HG02852 (cell line): ENCODE measurements around the gene CAPN12.
"Not testable (repeated sequence)": the region's sequence is repeated elsewhere in the genome, so short reads cannot be mapped to it uniquely, and the experiment has no call there.

ENCODE experiments used
- ATAC-seq: cut with Tn5 transposase; IDR thresholded peaks from one replicate; pipeline ENCODE4 v1.9.1; 2021; ENCODE audit warnings: mild to moderate bottlenecking, moderate library complexity; ENCODE audit not compliant: unreplicated experiment

The CAPN12 gene, protein sequence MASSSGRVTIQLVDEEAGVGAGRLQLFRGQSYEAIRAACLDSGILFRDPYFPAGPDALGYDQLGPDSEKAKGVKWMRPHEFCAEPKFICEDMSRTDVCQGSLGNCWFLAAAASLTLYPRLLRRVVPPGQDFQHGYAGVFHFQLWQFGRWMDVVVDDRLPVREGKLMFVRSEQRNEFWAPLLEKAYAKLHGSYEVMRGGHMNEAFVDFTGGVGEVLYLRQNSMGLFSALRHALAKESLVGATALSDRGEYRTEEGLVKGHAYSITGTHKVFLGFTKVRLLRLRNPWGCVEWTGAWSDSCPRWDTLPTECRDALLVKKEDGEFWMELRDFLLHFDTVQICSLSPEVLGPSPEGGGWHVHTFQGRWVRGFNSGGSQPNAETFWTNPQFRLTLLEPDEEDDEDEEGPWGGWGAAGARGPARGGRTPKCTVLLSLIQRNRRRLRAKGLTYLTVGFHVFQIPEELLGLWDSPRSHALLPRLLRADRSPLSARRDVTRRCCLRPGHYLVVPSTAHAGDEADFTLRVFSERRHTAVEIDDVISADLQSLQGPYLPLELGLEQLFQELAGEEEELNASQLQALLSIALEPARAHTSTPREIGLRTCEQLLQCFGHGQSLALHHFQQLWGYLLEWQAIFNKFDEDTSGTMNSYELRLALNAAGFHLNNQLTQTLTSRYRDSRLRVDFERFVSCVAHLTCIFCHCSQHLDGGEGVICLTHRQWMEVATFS

DNA sequence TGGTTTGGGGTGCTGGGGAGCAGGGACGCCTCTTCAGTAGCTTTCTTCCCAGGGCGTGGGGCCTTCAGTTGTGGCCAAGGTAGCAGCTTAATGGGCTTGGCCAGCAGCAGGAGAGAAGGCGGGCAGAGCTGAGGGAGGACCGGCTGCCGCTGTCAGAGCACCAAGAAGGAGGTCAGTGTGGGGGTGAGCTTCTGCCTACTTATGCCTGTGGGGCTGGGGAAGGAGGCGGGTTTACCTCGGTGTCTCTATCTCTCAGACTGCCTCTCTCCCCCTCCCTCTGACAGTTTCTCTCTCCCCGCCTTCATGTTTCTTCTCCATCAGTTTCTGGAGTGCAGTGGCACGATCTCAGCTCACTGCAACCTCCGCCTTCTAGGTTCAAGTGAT is at the start of gene CAPN12:
Gene CAPN12 (minus strand): TSS at position 177 of the 384 bp plus-strand sequence. CDS start 309 bp downstream, outside the sequence.
- ATAC-seq, result no peak

DNA sequence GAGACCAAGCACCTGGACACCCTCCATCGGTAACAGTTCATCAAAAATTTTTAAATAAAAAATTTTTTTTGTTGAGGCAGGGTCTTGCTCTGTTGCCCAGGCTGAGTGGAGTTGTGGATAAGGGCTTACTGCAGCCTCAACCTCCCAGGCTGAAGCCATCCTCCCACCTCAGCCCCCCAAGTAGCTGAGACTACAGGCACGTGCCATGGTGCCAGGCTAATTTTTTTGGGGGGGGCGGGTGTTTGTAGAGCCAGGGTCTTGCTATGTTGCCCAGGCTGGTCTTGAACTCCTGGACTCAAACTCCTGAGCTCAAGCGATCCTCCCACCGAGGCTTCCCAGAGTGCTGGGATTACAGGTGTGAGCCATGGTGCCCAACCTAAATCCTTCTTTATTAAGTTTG is 49.4 kb upstream of the CAPN12 start:
- ATAC-seq, result no peak

DNA sequence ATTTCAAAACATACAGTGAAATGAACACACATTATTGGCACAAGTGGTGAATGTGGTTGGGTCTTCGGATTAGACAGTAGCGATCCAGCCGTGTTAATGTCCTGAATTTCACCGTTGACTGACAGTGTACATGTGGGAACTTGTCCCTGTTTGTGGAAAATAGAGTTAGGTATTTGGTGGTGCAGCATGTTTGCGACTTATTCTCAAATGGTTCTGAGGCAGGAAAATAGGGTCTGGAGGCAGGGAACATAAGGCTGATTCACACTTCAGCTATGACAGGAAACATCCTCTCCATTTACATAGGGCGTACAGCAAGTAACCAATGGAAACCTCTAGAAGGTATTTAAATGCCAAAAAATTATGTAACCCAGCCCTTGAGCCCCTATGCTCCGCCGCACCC is 48.9 kb upstream of the CAPN12 start:
- no peak for ATAC-seq

DNA sequence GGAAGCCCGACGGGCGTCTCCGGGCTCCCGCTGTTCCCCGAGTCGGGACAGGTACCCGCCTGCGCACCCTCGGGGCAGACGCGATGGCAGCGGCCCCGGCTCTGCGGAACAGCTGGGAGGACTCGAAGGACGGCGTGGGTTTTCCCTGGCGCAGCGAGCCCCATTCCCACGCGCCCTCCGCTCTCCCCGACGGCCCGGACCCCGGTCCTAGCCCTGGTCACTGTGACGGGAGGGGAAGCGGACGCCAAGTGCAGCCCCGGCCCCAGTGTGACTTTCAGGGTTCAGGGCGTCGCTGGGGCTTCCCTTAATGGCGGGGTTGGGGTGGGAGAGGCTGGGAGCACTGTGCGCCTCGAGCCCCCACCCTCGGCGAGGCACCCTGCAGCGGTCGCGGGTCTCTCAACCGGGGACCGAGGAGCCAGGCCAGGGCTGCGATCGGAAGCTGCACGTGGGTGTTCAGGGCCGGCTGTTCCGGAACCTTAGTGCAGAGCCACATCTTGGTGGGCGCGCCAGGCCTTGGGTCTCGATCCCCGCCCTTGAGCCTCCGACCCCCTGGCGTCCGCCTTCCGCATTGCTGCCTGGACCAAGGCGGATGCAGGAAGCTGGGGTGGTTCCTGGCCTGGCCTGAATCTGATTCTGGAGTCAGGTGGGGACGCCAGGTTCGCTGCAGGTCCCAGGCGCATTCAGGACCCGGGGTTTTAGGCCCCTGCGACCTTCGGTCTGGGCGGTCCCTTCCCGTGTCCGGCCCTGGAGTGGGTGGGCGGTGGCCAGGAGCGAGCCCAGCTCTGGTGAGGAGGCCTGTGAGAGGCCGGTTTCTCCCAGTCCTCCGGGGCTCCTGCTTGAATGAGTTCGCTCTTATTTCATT is 48.2 kb upstream of the CAPN12 start:
- ATAC-seq, result no peak

DNA sequence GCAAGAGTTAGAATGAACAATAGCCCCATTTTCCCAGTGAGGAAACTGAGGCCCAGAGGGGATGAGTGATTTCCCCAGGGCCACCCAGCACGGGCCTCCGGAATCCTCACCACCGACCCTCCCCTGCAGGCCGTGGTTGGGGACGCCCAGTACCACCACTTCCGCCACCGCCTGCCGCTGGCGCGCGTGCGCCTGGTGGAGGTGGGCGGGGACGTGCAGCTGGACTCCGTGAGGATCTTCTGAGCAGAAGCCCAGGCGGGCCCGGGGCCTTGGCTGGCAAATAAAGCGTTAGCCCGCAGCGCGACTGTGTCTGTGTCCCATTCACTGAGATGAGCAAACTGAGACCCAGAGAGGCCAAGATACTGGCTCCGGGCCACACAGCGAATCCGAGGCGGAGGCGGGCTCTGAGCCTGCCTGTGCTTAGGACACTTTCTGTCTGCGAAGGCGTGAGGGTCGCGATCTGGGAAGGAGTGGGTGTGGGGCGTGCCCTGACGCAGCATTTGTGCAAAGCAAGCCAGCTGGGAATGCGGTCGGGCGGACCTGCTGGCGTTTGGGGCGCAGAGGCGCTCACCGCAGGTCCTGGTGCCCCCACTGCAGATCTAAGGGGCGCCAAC is 47.3 kb upstream of the CAPN12 start:
- peak; percentile 44 for ATAC-seq

DNA sequence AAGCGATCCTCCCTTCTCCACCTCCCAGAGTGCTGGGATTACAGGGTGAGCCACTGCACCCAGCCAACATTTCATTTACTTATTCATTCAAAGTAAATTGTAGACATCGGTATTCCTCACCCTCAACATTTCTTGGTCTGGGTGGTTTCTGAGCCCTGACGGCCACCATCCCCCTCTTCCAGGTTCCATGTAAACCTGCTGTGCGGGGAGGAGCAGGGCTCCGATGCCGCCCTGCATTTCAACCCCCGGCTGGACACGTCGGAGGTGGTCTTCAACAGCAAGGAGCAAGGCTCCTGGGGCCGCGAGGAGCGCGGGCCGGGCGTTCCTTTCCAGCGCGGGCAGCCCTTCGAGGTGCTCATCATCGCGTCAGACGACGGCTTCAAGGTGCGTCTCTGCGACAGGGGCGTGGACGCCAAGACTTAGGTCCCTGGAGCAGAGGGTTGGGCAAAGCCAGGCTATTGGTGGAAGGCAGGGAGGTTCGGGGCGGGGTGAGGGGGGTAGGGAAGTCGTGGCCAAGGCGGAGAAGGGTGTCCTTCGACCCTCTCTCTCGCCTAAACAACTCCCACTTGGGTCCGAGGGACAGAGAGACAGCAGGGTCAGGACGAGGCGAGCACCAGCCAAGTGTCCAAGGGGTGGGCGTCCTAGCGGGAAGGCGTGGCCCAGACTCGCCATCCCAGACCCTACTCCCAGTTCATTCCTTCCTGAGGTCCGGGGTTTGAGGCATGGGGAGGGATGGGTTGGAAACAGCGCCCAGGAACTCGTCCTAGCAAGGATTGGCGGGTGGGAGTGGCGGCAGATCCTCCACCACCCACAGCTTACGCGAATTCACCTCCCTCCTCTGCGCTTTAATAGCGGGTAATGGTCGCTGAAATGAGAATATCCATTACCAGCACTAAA is 46.5 kb upstream of the CAPN12 start:
- not testable (repeated sequence) for ATAC-seq

DNA sequence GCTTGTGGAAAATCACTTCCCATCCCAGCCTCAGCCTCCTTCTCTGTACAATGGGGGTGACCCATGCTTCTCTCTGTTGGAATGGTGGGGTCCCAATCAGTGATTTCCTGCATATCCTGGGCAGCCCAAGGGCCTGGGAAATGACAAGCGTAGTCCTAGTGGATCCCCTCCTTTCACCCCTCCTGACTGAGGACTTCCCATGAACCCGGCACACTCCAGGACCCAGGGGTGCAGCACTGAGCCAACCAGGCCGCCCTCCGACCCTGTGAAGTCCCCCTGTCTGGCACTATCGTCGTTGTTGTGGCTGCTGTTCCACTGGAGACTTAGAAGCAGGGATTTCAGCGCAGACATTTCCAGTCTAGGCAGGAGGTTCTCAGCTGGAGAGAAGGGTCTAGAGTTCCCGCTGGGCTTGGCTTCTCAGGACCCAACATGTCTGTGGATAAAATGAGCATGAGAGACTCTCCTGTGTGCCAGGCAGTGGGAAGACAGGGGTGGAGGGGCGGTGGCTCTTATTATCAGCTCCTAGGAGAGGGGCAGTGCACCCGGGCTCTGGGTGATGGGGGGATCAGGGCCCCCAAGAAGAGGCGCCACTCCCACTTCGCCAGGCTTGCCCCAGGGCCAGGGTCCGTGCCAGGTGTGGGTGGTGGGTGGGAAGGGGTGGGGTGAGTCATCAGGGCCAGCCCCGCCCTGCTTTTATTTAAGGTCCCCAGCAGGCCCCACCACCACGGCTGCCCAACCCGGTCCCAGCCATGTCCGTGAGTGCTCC is 44.4 kb upstream of the CAPN12 start, which contains the start of gene LGALS7B:
Gene LGALS7B (plus strand): TSS at position 723 of the 766 bp plus-strand sequence. CDS start 27 bp downstream, at position 750.
- no peak for ATAC-seq

DNA sequence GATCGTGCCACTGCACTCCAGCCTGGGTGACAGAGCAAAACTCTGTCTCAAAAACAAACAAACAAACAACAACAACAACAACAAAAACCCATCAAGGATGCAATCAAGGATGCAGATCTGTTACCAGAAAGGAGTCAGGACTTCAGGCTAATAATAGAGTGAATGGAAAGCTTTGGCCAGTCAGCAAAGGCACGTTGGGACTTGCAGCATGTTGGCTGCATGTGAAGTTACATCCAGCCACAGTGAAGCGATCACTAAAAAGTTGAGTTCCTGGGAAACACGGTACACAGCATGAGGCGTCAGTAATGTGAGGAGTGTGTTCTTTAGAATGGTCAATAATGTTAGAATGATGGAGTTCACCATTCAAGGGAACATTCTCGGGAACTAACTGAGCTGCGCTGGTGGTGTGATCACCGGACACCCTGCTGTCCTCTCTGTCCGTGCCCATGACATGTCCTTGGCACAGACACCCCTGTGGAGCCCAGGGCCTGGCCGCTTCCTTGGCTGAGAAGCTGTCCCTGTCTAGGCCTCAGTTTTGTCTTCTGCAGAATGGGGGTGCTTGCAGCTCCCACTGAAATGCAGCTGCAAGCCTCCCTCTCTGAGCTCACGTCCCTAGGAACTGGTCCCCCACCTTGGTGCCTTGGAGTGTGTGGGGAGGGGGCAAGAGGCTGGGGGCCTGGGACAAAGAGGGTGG is 42.4 kb upstream of the CAPN12 start:
- no peak for ATAC-seq

DNA sequence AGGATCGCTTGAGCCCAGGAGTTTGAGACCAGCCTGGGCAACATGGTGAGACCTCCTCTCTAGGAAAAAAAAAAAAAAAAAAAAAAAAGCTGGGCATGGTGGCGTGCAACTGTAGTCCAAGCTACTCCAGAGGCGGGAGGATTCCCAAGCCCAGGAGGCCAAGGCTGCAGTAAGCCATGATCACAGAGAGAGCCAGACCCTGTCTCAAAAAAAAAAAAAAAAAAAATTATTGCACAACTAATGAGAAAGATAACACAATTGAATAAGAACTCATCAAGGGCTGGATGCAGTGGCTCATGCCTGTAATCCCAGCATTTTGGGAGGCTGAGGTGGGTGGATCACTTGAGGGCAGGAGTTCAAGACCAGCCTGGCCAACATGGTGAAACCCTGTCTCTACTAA is 41.8 kb upstream of the CAPN12 start:
- ATAC-seq, result not testable (repeated sequence)

DNA sequence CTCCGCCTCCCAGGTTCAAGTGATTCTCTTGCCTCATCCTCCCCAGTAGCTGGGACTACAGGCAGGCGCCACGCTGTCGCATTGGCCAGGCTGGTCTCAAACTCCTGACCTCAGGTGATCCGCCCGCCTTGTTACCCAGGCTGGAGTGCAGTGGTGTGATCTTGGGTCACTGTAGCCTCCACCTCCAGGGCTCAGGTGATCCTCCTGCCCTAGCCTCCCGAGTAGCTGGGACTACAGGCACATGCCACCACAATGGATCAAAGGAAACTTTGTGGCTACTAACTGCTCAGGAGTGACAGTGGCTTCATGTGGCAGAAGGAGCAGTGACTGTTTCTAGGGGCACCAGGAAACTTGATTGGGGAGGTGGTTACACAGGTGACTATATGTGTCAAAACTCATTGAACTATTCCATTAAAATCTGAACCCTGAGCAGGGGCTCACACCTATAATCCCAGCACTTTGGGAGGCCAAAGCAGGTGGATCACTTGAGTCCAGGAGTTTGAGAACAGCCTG is 41.0 kb upstream of the CAPN12 start:
- no peak for ATAC-seq

DNA sequence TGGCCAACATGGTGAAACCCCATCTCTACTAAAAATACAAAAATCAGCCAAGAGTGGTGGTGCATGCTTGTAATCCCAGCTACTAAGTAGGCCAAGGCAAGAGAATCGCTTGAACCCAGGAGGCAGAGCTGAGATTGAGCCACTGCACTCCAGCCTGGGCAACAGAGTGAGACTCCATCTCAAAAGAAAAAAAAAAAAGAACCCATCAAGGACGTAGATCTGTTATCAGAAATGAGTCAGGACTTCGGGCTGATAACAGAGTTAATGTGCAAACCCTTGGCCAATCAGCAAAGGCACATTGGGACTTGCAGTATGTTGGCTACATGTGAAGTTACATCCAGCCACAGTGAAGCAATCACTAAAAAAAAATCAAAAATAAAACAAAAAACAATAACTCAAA is 40.0 kb upstream of the CAPN12 start:
- ATAC-seq, result no peak

DNA sequence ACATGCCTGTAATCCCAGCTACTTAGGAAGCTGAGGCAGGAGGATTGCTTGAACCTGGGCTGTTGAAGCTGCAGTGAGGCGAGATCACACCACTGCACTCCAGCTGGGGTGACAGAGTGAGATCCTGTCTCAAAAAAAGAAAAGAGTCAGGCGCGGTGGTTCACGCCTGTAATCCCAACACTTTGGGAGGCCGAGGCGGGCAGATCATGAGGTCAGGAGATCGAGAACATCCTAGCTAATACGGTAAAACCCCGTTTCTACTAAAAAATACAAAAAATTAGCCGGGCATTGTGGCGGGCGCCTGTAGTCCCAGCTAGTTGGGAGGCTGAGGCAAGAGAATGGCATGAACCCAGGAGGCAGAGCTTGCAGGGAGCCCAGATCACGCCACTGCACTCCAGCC is 37.9 kb upstream of the CAPN12 start:
- not testable (repeated sequence) for ATAC-seq

DNA sequence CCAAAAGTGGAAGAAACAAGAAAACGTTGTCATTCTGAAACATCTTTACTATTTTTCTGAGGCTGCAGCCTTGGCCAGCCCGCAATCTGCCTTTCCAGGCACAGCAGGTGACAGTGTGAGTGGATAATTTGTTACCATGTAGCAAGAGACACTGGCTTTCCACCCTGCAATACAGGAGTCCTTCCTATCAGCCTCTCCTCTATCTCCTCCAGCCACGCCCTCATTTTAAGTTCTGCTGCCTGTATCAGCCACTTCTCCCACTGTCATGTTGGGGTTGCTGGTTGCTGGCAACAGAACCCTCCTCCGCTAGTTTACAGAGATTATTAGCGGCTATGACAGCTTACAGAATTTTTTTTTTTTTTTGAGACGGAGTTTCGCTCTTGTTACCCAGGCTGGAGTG is 36.8 kb upstream of the CAPN12 start:
- no peak for ATAC-seq

DNA sequence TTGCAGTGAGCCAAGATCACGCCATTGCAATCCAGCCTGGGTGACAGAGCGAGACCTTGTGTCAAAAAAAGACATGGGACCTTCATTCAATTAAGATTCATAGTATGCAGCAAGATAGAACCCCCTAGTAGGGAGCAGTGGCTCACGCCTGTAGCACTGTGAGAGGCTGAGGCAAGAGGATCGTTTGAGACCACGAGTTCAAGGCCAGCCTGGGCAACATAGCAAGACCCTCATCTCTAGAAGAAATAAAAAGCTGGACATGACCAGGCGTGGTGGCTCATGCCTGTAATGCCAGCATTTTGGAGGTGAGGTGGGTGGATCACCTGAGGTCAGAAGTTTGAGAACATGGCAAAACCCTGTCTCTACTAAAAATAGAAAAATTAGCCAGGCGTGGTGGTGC is 36.2 kb upstream of the CAPN12 start:
- ATAC-seq, result no peak

DNA sequence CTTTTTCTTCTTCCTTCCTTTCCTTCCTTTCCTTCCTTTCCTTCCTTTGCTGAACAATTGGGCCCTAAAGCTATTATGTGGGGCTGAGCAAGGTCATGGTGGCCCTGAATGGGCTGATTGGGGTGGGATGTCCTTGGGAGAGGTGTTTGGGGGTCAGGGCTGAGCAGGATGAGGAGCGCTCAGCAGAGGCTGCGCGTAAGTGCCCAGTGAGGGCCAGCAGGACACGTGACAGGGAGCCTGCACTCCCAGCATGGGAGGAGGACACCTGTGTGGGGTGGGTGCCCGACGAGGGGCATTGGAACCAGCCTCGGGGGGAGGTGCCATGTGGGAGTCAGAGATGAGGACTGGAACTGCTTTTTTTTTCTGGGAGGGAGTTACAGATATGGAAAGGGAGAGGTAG is 34.5 kb upstream of the CAPN12 start:
- no peak for ATAC-seq

DNA sequence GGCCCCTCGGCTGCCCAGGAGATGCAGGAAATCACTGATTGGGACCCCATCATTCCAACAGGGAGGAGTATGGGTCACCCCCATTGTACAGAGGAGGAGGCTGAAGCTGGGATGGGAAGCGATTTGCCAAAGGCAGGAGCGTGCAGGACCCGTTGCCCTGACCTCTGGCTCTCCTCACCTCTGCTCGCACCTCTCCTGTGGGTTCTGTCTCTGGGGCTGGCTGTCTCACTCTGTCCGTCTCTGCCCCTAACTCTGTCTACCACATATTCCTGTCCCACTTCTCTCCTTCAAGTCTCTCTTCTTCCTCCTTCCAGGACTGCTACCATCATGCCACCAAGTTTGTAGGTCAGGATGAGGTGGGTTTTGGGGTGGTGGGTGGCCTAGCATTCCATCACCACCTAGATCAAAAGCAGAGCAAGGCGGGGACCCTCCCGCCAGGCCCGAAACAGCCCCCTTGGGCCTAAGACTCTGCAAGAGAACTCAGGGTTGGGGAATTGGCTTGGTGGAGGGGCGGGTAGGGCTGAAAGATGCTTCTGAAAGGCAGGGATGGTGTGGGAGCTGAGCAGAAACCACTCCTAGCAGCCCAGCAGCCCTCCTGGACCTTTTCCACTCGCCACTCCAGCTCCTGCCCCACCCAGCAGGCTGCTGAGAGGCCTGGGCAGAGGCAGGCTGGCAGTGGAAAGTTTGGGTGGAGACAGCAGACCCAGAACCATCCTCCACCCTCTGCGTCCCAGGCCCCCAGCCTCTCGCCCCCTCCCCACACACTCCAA is 30.1 kb upstream of the CAPN12 start:
- ATAC-seq, result no peak

DNA sequence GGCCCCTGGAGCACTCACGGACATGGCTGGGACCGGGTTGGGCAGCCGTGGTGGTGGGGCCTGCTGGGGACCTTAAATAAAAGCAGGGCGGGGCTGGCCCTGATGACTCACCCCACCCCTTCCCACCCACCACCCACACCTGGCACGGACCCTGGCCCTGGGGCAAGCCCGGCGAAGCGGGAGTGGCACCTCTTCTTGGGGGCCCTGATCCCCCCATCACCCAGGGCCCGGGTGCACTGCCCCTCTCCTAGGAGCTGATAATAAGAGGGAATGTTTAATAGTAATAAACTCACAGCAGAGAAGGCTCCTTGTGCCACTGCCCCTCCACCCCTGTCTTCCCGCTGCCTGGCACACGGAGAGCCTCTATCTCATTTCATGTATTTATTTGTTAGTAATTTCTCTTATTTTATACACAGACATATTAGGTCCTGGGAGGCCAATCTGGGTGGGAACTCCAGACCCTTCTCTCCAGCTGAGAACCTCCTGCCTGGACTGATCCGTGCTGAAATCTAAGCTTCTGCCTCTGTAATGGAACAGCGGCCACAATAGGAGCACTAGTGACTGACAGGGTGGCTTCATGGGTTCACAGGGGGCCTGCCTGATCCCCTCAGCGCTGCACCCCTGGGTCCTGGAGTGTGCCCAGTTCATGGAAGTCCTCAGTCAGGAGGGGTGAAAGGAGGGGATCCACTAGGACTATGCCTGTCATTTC is 29.3 kb upstream of the CAPN12 start, which contains the start of gene LGALS7:
Gene LGALS7 (minus strand): TSS at position 49 of the 709 bp plus-strand sequence. CDS start 25 bp downstream, at position 24.
- ATAC-seq, result no peak
